ENCODE measurements around the gene TCEA2. TPM values are rescaled to one million over a fixed set of nuclear protein-coding genes. Genes with fewer than 3 reads are reported as not detected.

The TCEA2 gene
- total and polyA plus RNA-seq, 2 of the 13 experiments (the other 11 are each of a cell fraction or from before 2014, with no cell fraction given) = 28.1 to 33.7 TPM

- 0 out of 2 replicates have a peak, but pooled peaks have one; percentile 26 for TF ChIP-seq SNAPC5 (CRISPR knock-in tag; IDR thresholded peaks at IDR 0.05; ENCODE audit: borderline replicate concordance)
- 0 out of 2 replicates have a peak, but pooled peaks have one; percentile 43 for TF ChIP-seq MTA1 (CRISPR knock-in tag; IDR thresholded peaks at IDR 0.05; ENCODE audit: borderline replicate concordance)
- TF ChIP-seq ELF3 (CRISPR knock-in tag; IDR thresholded peaks at IDR 0.05) = peak; percentile 89
- TF ChIP-seq MAF1 (CRISPR knock-in tag; IDR thresholded peaks at IDR 0.05; ENCODE audit: borderline replicate concordance) = peak; percentile 34; the same call in 1 of the 2 replicates
- no peak for TF ChIP-seq ZNF564 (CRISPR knock-in tag; IDR thresholded peaks at IDR 0.05)
- 0 out of 2 replicates have a peak, but pooled peaks have one; percentile 78 for TF ChIP-seq ZNF605 (CRISPR knock-in tag; IDR thresholded peaks at IDR 0.05)
- TF ChIP-seq ZNF589 (CRISPR knock-in tag; conservative IDR thresholded peaks at IDR 0.05) = no peak
- no peak for TF ChIP-seq GABPB1 (CRISPR knock-in tag; IDR thresholded peaks at IDR 0.05)
- TF ChIP-seq STAT6 (CRISPR knock-in tag; IDR thresholded peaks at IDR 0.05; ENCODE audit: borderline replicate concordance) = no peak; the same call in 1 of the 2 replicates
- no peak for TF ChIP-seq GZF1 (CRISPR knock-in tag; IDR thresholded peaks at IDR 0.05)
- no peak for TF ChIP-seq PRDM4 (CRISPR knock-in tag; IDR thresholded peaks at IDR 0.05; ENCODE audit: borderline replicate concordance)
- TF ChIP-seq RXRA (CRISPR knock-in tag; IDR thresholded peaks at IDR 0.05) = peak; percentile 84
- no peak for TF ChIP-seq ZNF275 (CRISPR knock-in tag; IDR thresholded peaks at IDR 0.05; ENCODE audit: borderline replicate concordance)
- no peak for TF ChIP-seq RAD21 (CRISPR knock-in tag; IDR thresholded peaks at IDR 0.05)
- peak; percentile 91 for TF ChIP-seq RARA (CRISPR knock-in tag; IDR thresholded peaks at IDR 0.05)
- TF ChIP-seq FIP1L1 (IDR thresholded peaks at IDR 0.05; ENCODE audit: borderline replicate concordance, insufficient read depth, low read depth, low read length) = no peak
- TF ChIP-seq HOMEZ (CRISPR knock-in tag; IDR thresholded peaks at IDR 0.05; ENCODE audit: low read depth) = peak; percentile 20; the same call in 1 of the 2 replicates
- TF ChIP-seq ZNF572 (CRISPR knock-in tag; IDR thresholded peaks at IDR 0.05) = no peak
- no peak for TF ChIP-seq ETS1 (CRISPR knock-in tag; IDR thresholded peaks at IDR 0.05)
- peak; percentile 62; the same call in 1 of the 2 replicates for TF ChIP-seq KDM3A (CRISPR knock-in tag; IDR thresholded peaks at IDR 0.05; ENCODE audit: low read depth)
- peak; percentile 27; the same call in 1 of the 2 replicates for TF ChIP-seq FOXA3 (CRISPR knock-in tag; IDR thresholded peaks at IDR 0.05)
- no peak for TF ChIP-seq ZNF230 (CRISPR knock-in tag; IDR thresholded peaks at IDR 0.05)
- no peak for TF ChIP-seq ZNF282 (IDR thresholded peaks at IDR 0.05; ENCODE audit: partially characterized antibody)
Observed at GRCh38 chr20:64056639-64056888, 6.4 kb upstream of the TCEA2 start (continued).
